ENCODE data around the gene PLPP1. TPM values are rescaled to one million over a fixed set of nuclear protein-coding genes. Genes with fewer than 3 reads are reported as not detected.

The PLPP1 gene
- total RNA-seq, 1 experiment from 2014 or later, result 10.5 TPM

GRCh38 chr5:55470282-55470681 lies 64.5 kb downstream of the PLPP1 start:
- Histone ChIP-seq H3K4me2 (ENCODE audit: low read length) (no peak overlapping the region), H3K9me2 (ENCODE audit: insufficient read depth) (no peaks in the 10 kb centered on the region), H3K4me1 (ENCODE audit: control insufficient read depth in 1 of 2, insufficient read depth in 2 of 2, low read length in 2 of 2) (no peaks in the 10 kb centered on the region), H2AFZ (ENCODE audit: low read depth, low read length, poor library complexity, severe bottlenecking) (no peak overlapping the region), H3K4me3 (replicated peaks in 1 of 2; ENCODE audit: low read depth in 1 of 2, low read length in 2 of 2) (no peak overlapping the region), H3K36me3 (ENCODE audit: control insufficient read depth in 1 of 2, insufficient read depth in 2 of 2, low read length in 2 of 2) (no peaks in the 10 kb centered on the region), H3K79me2 (ENCODE audit: insufficient read depth, low read length) (no peaks in the 10 kb centered on the region), H3K27ac (ENCODE audit: low read depth, low read length) (no peak overlapping the region), H3K9ac (ENCODE audit: low read length) (no peak overlapping the region), H4K20me1 (ENCODE audit: insufficient read depth) (no peaks in the 10 kb centered on the region), H3K9me3 (ENCODE audit: control insufficient read depth in 1 of 2, insufficient read depth in 1 of 2, low read depth in 1 of 2, low read length in 2 of 2) (no peaks in the 10 kb centered on the region), H3K27me3 (ENCODE audit: insufficient read depth, low read length) (no peaks in the 10 kb centered on the region)
- intact Hi-C loops (cut with micrococcal nuclease), result no loop called here
- DNase-seq (ENCODE audit: low read depth, low spot score), result no peak
- RAD21 ChIA-PET (ENCODE audit: low non-redundant PET in 1 of 2, low total read pairs in 2 of 2, uncharacterized antibody in 2 of 2, unreplicated experiment in 2 of 2), result no interaction called here
- POLR2A ChIA-PET, result no interaction called here
- BruUV-seq (replicated peaks), result no TSS peak
- no peak for ATAC-seq
- CTCF ChIA-PET, result no interaction called here
- no peak for TF ChIP-seq CEBPB (IDR thresholded peaks at IDR 0.05; ENCODE audit: low read depth)
- no peak for TF ChIP-seq ELF1 (IDR thresholded peaks at IDR 0.05; ENCODE audit: borderline replicate concordance, low read depth)
- TF ChIP-seq FOSL1 (IDR thresholded peaks at IDR 0.05; ENCODE audit: low read depth), result no peak
- no peak for TF ChIP-seq SIN3A (IDR thresholded peaks at IDR 0.05; ENCODE audit: low read depth)
- TF ChIP-seq SRF (IDR thresholded peaks at IDR 0.05; ENCODE audit: low read depth), result no peak
- no peak for TF ChIP-seq JUND (IDR thresholded peaks at IDR 0.05)
- no peak for TF ChIP-seq EZH2phosphoT487 (IDR thresholded peaks at IDR 0.05; ENCODE audit: borderline replicate concordance)
- TF ChIP-seq POLR2AphosphoS5 (IDR thresholded peaks at IDR 0.05; ENCODE audit: low read depth, low read length), result no peak
- TF ChIP-seq YY1 (IDR thresholded peaks at IDR 0.05; ENCODE audit: extremely low read depth, insufficient replicate concordance, low read depth, low read length), result no peak
- no peak for TF ChIP-seq SP1 (IDR thresholded peaks at IDR 0.05; ENCODE audit: low read depth)
- TF ChIP-seq CTCF (IDR thresholded peaks at IDR 0.05 in 2 of 3, conservative IDR thresholded peaks at IDR 0.05 in 1 of 3; ENCODE audit: borderline replicate concordance in 1 of 3, insufficient read depth in 1 of 3, low read depth in 2 of 3, low read length in 2 of 3), result no peak
- no peak for TF ChIP-seq EZH2 (IDR thresholded peaks at IDR 0.05)
- TF ChIP-seq ZFX (IDR thresholded peaks at IDR 0.05), result no peak
- TF ChIP-seq ZNF274 (IDR thresholded peaks at IDR 0.05; ENCODE audit: low read depth, low read length), result no peak
- TF ChIP-seq REST (IDR thresholded peaks at IDR 0.05; ENCODE audit: low read depth), result no peak
- TF ChIP-seq TCF7L2 (IDR thresholded peaks at IDR 0.05; ENCODE audit: borderline replicate concordance, extremely low read depth, insufficient read depth, insufficient read length), result no peak
- no peak for TF ChIP-seq MAX (IDR thresholded peaks at IDR 0.05)
- TF ChIP-seq EGR1 (IDR thresholded peaks at IDR 0.05; ENCODE audit: low read depth), result no peak
- no peak for TF ChIP-seq CBX3 (IDR thresholded peaks at IDR 0.05; ENCODE audit: low read depth)
- TF ChIP-seq POLR2A (IDR thresholded peaks at IDR 0.05; ENCODE audit: borderline replicate concordance, extremely low read depth, insufficient read depth, insufficient read length), result no peak

Data from HCT116 (cell line).